Neural progenitor cell (in vitro differentiated cells): Measurements from ENCODE around the gene RHOJ. TPM values are rescaled to one million over a fixed set of nuclear protein-coding genes. Genes with fewer than 3 reads are reported as not detected.

ENCODE experiments used
- DNase-seq: peaks from one replicate; pipeline ENCODE4 v3.0.0-alpha.2; 2016; ENCODE audit warnings: low spot score
- H2AFZ ChIP-seq: fragments of 200-600 bp; sonication (generic); replicated peaks from 2 replicates; pipeline ENCODE4 v1.6.1; 2016; ENCODE audit warnings: antibody characterized with exemption
- H3F3A ChIP-seq: fragments of 200-600 bp; sonication (generic); 2 replicates; pipeline ENCODE4 v1.6.1; 2016; ENCODE audit warnings: antibody characterized with exemption, low read depth
- H3K27ac ChIP-seq: fragments of 200-600 bp; sonication (generic); 2 replicates; pipeline ENCODE4 v1.5.1; 2016; ENCODE audit warnings: mild to moderate bottlenecking
- H3K27me3 ChIP-seq: fragments of 200-600 bp; sonication (generic); 2 replicates; pipeline ENCODE4 v1.6.1; 2016; ENCODE audit warnings: mild to moderate bottlenecking, moderate library complexity
- H3K36me3 ChIP-seq: fragments of 200-600 bp; sonication (generic); 2 replicates; pipeline ENCODE4 v1.5.1; 2016
- H3K4me1 ChIP-seq: fragments of 200-600 bp; sonication (generic); 2 replicates; pipeline ENCODE4 v1.6.1; 2016; ENCODE audit warnings: mixed run types
- H3K4me2 ChIP-seq: fragments of 200-600 bp; sonication (generic); 2 replicates; pipeline ENCODE4 v1.6.1; 2016
- H3K4me3 ChIP-seq: fragments of 200-600 bp; sonication (generic); 2 replicates; pipeline ENCODE4 v1.5.1; 2016
- H3K79me2 ChIP-seq: fragments of 200-600 bp; sonication (generic); 2 replicates; pipeline ENCODE4 v1.6.1; 2016; ENCODE audit warnings: low read depth
- H3K9ac ChIP-seq: fragments of 200-600 bp; sonication (generic); 2 replicates; pipeline ENCODE4 v1.6.1; 2016
- H3K9me3 ChIP-seq: fragments of 200-600 bp; sonication (generic); 2 replicates; pipeline ENCODE4 v1.5.1; 2016; ENCODE audit warnings: low read depth
- H4K20me1 ChIP-seq: fragments of 200-600 bp; sonication (generic); 2 replicates; pipeline ENCODE4 v1.6.1; 2016; ENCODE audit warnings: low read depth
- H3K27ac Mint-ChIP-seq: 3 replicates; pipeline ENCODE4 v1.8.0; 2021; ENCODE audit warnings: mixed read lengths
- H3K27me3 Mint-ChIP-seq: 2 replicates; pipeline ENCODE4 v1.8.0; 2022; ENCODE audit warnings: low read depth, mild to moderate bottlenecking, inconsistent platforms, moderate library complexity, mixed read lengths; ENCODE audit not compliant: insufficient read depth
- H3K36me3 Mint-ChIP-seq: 3 replicates; pipeline ENCODE4 v1.8.0; 2021; ENCODE audit warnings: mixed read lengths
- H3K4me1 Mint-ChIP-seq: 3 replicates; pipeline ENCODE4 v1.8.0; 2021; ENCODE audit warnings: mixed read lengths
- H3K4me3 Mint-ChIP-seq: 3 replicates; pipeline ENCODE4 v1.8.0; 2021; ENCODE audit warnings: mild to moderate bottlenecking, moderate library complexity, mixed read lengths
- H3K9me3 Mint-ChIP-seq: 3 replicates; pipeline ENCODE4 v1.8.0; 2020; ENCODE audit warnings: mixed read lengths
- EZH2 ChIP-seq: fragments of 200-600 bp; sonication (generic); IDR thresholded peaks from 2 replicates; pipeline ENCODE4 v1.6.1; 2017; ENCODE audit warnings: antibody characterized with exemption, mild to moderate bottlenecking, moderate library complexity
- EZH2phosphoT487 ChIP-seq: fragments of 200-600 bp; sonication (generic); IDR thresholded peaks from 2 replicates; pipeline ENCODE4 v1.6.1; 2017; ENCODE audit warnings: antibody characterized with exemption
- total RNA-seq: library from RNA; depleted of rRNA; stranded (reverse); fragments of >200 nt; gene quantifications from 2 replicates; pipeline ENCODE4 v1.2.3, GENCODE V29; 2015; ENCODE audit warnings: low replicate concordance
- TF ChIP-seq, protein P1 (sequence below): fragments of 200-600 bp; sonication (generic); IDR thresholded peaks from 2 replicates; pipeline ENCODE4 v1.5.1; 2017; ENCODE audit warnings: antibody characterized with exemption, mild to moderate bottlenecking

RHOJ gene
- total RNA-seq, 1 donor from 2014 or later: not detected

DNA sequence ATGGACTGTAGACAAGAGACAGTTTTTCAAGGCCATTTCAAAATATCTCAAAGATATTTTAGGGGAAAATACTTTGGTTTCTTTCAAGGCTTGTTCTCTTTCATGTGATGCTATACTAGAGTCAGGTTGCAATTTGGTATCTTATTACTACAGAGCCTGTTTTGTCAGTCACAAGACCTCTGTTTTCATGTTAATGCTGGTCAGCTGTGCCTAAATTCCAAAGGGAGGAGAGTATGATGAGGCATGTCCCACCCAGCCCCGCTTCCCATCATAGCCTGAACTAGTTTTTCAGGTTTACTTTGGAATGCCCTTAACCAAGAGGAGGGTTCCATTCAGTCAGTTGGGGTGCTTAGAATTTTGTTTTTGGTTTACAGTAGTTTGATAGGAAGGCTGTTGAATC lies 61.9 kb downstream of the RHOJ start:
- Mint-ChIP-seq H3K9me3 (peaks cover 6% of the 10 kb centered on the region), H3K27me3 (peaks cover 3% of the 10 kb centered on the region), H3K4me1 (no peaks in the 10 kb centered on the region), H3K36me3 (peaks cover 4% of the 10 kb centered on the region), H3K4me3 (no peak overlapping the region), H3K27ac (no peak overlapping the region)
- H3K4me2 ChIP-seq: no peak overlapping the region
- H3K79me2 ChIP-seq: no peaks in the 10 kb centered on the region
- H3K27me3 ChIP-seq: no peaks in the 10 kb centered on the region
- no peaks in the 10 kb centered on the region for H3K9me3 ChIP-seq
- H2AFZ ChIP-seq: no peak overlapping the region
- H3K4me3 ChIP-seq: no peak overlapping the region
- H3K9ac ChIP-seq: no peak overlapping the region
- no peaks in the 10 kb centered on the region for H3K4me1 ChIP-seq
- H4K20me1 ChIP-seq: no peaks in the 10 kb centered on the region
- H3F3A ChIP-seq: no peaks in the 10 kb centered on the region
- no peak overlapping the region for H3K27ac ChIP-seq
- H3K36me3 ChIP-seq: no peaks in the 10 kb centered on the region
- no peak for DNase-seq
- TF ChIP-seq EZH2phosphoT487 (no peak), EZH2 (no peak)

DNA sequence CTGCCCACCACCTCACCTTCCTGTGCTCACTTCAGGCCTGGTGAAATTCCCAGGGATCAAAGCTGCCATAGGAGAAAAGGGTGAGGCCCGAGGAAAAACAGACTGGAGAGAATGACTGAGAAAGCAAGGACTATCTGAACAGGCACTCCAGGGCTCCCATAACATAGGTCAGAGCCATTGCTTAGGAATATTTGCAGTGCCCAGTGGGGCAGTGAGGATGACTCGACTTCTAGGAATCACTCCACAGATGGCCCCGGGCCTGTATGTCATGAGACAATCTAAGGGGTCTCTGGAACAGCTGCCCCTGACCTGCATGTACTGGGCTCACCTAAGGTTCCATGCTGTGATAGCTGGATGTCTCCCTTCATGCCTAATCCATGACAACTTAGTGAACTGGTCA lies 62.9 kb downstream of the RHOJ start:
- Mint-ChIP-seq H3K4me1 (no peaks in the 10 kb centered on the region), H3K9me3 (peaks cover 6% of the 10 kb centered on the region), H3K27me3 (peaks cover 5% of the 10 kb centered on the region), H3K4me3 (no peak overlapping the region), H3K27ac (no peak overlapping the region), H3K36me3 (peaks cover 4% of the 10 kb centered on the region)
- no peak overlapping the region for H3K9ac ChIP-seq
- no peaks in the 10 kb centered on the region for H4K20me1 ChIP-seq
- H3K4me2 ChIP-seq: no peak overlapping the region
- no peak for DNase-seq
- no peak overlapping the region for H3K27ac ChIP-seq
- H3K36me3 ChIP-seq: no peaks in the 10 kb centered on the region
- H3K79me2 ChIP-seq: no peaks in the 10 kb centered on the region
- H3K4me1 ChIP-seq: no peaks in the 10 kb centered on the region
- H3K27me3 ChIP-seq: no peaks in the 10 kb centered on the region
- no peaks in the 10 kb centered on the region for H3K9me3 ChIP-seq
- H2AFZ ChIP-seq: no peak overlapping the region
- H3K4me3 ChIP-seq: no peak overlapping the region
- TF ChIP-seq EZH2phosphoT487: no peak
- TF ChIP-seq, protein P1, sequence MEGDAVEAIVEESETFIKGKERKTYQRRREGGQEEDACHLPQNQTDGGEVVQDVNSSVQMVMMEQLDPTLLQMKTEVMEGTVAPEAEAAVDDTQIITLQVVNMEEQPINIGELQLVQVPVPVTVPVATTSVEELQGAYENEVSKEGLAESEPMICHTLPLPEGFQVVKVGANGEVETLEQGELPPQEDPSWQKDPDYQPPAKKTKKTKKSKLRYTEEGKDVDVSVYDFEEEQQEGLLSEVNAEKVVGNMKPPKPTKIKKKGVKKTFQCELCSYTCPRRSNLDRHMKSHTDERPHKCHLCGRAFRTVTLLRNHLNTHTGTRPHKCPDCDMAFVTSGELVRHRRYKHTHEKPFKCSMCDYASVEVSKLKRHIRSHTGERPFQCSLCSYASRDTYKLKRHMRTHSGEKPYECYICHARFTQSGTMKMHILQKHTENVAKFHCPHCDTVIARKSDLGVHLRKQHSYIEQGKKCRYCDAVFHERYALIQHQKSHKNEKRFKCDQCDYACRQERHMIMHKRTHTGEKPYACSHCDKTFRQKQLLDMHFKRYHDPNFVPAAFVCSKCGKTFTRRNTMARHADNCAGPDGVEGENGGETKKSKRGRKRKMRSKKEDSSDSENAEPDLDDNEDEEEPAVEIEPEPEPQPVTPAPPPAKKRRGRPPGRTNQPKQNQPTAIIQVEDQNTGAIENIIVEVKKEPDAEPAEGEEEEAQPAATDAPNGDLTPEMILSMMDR: no peak
- no peak for TF ChIP-seq EZH2
- no peaks in the 10 kb centered on the region for H3F3A ChIP-seq

DNA sequence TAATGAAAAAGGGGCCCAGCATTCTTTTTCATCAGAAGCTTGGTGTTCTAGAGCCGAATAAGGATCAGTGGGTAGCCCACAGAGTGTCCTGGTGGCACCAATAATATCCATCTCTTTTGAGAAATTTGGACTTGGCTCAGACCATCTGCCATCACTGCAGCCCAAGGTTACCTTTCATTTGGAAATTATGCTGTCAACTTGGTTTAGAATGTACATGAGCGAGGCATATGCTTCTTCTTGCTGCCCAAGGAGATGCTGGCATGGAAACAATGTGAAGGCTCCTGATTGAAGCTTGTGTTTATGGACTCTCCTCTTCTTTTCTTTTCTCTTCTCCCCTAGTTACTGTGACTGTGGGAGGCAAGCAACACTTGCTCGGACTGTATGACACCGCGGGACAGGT lies 64.5 kb downstream of the RHOJ start:
- Histone ChIP-seq H3K79me2 (no peaks in the 10 kb centered on the region), H3K4me3 (no peak overlapping the region), H3K9ac (no peak overlapping the region), H2AFZ (no peak overlapping the region), H3K4me2 (no peak overlapping the region), H3K27me3 (no peaks in the 10 kb centered on the region), H3K9me3 (no peaks in the 10 kb centered on the region), H3K27ac (no peak overlapping the region), H3K36me3 (no peaks in the 10 kb centered on the region), H3F3A (no peaks in the 10 kb centered on the region), H3K4me1 (no peaks in the 10 kb centered on the region), H4K20me1 (no peaks in the 10 kb centered on the region)
- Mint-ChIP-seq H3K4me1 (no peaks in the 10 kb centered on the region), H3K27me3 (peaks cover 5% of the 10 kb centered on the region), H3K27ac (no peak overlapping the region), H3K9me3 (peaks cover 6% of the 10 kb centered on the region), H3K36me3 (peaks cover 4% of the 10 kb centered on the region), H3K4me3 (no peak overlapping the region)
- no peak for DNase-seq
- TF ChIP-seq EZH2phosphoT487 (no peak), EZH2 (no peak)
- TF ChIP-seq, protein P1: no peak

DNA sequence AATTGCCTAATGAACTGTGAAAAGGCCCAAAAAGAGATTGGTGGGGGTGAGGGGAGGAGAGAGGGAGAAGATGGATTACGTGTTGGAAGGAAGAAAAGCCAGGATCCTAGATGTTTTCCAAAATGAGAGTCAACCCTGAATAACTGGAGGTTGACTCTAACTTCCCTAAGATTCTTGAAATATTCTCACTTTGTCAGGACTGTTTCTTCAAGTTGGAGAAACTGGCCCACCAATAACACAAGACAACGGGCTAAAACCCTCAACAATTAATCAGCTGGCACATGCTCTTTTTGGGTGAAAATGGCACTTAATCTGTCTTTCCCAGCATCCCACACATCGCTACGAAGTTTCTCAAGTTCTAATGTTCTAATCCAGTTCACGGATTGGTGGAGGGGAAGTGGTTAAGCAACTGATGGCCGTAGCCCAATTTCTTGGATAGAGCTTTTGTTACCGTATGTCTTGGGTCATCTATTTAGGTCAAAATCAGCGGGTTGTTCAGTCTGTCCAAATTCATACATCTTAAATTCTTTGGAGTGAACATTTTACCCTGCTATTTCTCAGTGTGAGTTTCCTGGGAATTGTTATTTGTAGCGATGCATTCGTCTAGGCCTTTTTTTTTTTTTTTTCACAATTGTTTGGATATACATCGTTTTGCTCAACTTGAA lies 65.5 kb downstream of the RHOJ start:
- Histone ChIP-seq H3K9me3 (no peaks in the 10 kb centered on the region), H3F3A (no peaks in the 10 kb centered on the region), H2AFZ (no peak overlapping the region), H3K27me3 (no peaks in the 10 kb centered on the region), H3K4me2 (no peak overlapping the region), H3K79me2 (no peaks in the 10 kb centered on the region), H4K20me1 (no peaks in the 10 kb centered on the region), H3K4me3 (no peak overlapping the region), H3K27ac (no peak overlapping the region), H3K9ac (no peak overlapping the region), H3K36me3 (no peaks in the 10 kb centered on the region), H3K4me1 (no peaks in the 10 kb centered on the region)
- H3K4me1 Mint-ChIP-seq: no peaks in the 10 kb centered on the region
- DNase-seq: no peak
- peaks cover 4% of the 10 kb centered on the region for H3K27me3 Mint-ChIP-seq
- H3K4me3 Mint-ChIP-seq: no peak overlapping the region
- TF ChIP-seq, protein P1: no peak
- no peak for TF ChIP-seq EZH2
- TF ChIP-seq EZH2phosphoT487: no peak
- no peak overlapping the region for H3K27ac Mint-ChIP-seq
- peaks cover 4% of the 10 kb centered on the region for H3K36me3 Mint-ChIP-seq
- peaks cover 5% of the 10 kb centered on the region for H3K9me3 Mint-ChIP-seq
